Fibroblast of skin of abdomen (primary cell): ENCODE results near the gene LRRC46.

Experiments
- DNase-seq: peaks from one replicate; pipeline ENCODE4 v3.0.0-alpha.2; 2013

Gene LRRC46

DNA sequence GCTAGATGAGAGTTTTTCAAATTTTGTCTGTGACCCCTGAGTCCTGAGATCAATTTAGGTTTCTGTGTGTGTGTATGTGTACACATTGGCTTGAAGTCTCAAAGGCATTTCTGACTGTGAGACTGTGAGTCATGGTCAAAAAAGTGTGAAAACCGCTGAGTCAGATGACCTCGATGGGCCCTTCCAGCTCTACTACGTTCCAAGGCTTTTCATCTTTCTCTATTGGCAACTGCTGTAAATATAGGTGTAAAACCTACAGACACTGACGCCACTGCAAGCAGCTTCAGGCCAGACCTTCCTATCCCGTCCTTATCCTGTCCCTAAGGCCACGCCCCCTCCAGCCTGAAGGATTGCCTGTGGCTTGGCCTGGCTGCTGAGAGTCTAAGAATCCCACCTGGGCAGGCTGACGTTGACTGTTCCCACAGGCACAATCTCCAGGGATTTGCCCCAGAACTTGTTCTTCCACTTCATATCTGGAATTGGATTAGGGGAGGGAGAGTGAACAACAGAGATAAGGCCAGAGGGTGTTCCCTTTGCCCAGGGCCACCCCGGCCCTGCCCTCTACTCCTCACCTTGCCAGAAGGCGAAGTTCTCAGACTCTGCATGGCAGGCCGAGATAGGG lies 21.2 kb upstream of the LRRC46 start:
- peak; percentile 84 for DNase-seq

GRCh38 chr17:47810901-47811635 lies 20.4 kb upstream of the LRRC46 start:
- DNase-seq, result no peak

- DNase-seq, result no peak
Observed at GRCh38 chr17:47811709-47812108, 19.8 kb upstream of the LRRC46 start.

DNA sequence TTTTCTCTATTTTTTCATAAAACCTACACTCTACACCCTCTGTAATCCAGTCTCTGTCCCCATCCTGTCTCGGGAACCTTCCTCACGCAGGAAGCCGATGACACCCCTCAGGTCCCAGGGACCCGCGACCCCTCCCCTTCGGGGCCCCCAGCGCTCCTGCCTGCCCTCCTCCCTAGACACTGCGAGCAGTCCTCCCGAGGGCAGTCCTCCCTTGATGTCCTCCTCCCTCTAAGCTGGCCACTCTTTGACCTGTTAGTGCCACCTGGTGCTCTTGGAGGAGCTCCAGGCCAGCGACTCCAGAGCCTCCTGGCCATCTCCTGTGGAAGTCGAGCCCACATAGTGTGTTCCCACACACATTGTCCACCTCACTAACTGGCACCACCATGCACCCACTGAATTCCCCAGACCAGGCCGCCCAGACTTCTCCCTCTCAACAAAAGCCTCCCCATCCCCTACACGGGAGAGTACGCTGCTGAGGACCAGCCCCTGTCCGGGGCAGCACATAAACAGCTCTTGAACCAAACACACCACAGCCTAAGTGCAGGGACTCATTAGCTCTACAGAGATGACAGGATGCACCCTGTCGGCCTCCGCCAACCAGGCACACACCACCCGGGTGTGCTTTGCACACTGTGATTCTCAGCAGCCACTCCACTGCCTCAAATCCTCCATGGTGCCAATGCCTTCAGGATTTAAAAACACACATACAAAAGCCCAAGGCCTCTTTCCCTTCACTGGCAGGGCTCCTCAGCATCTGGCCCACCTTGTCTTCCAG lies 19.1 kb upstream of the LRRC46 start:
- no peak for DNase-seq

DNA sequence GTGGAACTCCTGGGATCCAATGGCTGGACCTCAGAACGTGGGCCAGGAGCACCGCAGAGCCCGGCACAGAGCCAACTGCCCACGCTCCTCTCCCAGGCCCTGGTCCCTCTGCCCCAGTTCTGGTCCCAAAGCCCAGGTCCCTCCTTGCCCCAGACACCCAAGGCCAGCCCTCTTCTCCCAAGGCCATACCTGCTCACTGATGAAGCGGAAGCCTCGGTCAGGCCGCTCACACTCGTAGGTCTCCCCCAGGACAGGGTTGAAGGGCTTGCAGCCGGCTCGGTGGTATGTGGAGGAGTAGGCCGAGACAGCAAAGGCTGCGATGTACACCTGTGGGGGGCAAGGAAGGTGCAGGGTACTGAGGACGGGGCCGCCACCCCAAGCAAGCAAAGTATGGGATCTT lies 18.4 kb upstream of the LRRC46 start:
- no peak for DNase-seq

GRCh38 chr17:47813512-47814031 lies 17.9 kb upstream of the LRRC46 start:
- no peak for DNase-seq

- no peak for DNase-seq
Observed at GRCh38 chr17:47815106-47815918, 16.2 kb upstream of the LRRC46 start.

- no peak for DNase-seq
Observed at GRCh38 chr17:47816111-47816735, 15.2 kb upstream of the LRRC46 start.

- no peak for DNase-seq
Observed at GRCh38 chr17:47816947-47817346, 14.5 kb upstream of the LRRC46 start.

DNA sequence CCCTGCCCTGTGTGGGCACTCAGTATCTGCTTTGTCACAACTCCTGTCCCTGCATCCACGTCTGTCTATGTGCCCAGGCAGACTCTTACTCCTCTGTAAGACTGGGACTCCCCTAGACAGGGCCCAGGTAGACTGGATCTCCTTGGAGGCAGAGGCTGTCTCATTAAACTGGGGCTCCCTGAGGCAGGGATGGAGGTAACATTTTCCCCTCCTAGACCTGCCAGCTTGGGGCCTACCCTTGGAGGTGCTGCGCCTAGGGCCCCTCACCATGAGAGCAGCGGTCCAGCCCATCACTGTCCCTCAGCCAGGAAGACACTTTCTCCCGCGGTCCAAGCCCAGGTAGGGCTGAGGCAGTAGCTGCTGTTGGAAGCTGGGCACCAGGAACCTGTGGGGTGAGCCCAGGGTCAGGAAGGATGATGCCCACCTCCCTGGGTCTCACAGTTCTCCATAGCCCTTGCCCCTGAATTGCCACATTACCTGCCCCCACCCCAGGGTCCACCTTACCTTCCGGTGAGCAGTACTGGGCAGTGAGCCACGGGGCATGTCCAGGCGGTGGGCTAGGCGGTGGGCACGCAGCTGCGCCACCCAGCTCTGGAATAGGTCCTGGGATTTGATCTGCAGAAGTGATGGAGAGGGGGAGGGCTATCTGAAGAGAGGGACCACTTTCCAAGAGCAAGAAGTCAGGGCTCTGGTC lies 13.3 kb upstream of the LRRC46 start:
- DNase-seq, result no peak

DNA sequence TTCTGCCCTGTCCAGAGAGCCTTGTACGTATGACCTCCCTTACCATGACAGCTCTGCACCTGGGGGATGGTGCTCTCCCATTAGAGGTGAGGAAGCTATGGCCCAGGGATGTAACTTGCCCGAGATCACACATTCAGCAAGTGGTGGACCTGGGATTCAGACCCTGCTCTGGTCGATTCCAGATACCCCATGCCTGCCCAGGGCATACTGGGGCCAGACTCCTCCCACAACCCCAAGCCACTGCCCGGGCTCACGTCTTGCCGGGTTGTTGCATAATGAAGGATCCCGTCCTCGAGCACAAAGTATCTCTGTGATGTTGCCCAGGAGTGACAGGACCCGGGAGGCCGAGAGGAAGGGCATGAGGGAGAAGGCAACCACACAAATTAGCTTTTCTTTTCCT lies 12.0 kb upstream of the LRRC46 start:
- no peak for DNase-seq

DNA sequence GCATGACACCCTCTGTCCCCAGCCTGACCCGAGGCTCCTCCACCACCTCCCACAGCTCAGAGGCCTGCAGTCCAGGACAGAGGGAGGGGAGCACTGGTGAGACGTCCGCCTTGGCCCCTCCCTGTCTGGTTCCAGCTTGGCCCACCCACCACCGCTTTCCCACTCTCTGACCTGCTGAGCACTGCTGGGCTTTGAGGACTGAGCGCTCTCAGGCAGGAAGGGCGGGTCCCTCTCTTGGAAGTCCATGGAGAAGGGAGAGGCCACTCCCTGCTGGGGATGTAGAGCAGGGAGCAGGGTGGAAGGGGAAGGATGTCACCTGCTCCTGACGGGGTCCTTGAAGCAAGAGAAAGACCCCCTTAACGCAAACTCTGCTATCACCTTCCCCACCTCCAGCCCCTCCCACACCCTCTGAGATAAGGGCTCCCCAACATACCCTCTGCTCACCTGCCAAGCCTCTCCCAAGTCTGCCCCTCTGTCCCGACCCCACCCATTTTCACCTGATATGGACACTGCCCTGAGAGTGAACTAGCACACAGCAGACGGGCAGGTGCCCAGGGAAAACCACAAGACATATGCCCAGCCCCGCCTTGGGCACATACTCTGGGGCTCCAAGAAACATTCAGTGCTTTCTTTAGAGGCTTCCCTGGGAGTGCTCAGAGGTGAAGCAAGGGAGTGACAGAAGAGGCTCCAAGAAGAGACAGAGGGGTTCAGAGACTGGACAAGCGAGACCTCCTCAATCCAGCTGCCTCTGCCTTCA lies 11.3 kb upstream of the LRRC46 start:
- no peak for DNase-seq

GRCh38 chr17:47821031-47821423 lies 10.4 kb upstream of the LRRC46 start:
- no peak for DNase-seq

- DNase-seq, result peak; percentile 87
Observed at GRCh38 chr17:47821424-47822391, 9.8 kb upstream of the LRRC46 start, which contains the start of gene OSBPL7. OSBPL7 (minus strand) TSS chr17:47821794; CDS start chr17:47820278, 1,516 bp downstream.

DNA sequence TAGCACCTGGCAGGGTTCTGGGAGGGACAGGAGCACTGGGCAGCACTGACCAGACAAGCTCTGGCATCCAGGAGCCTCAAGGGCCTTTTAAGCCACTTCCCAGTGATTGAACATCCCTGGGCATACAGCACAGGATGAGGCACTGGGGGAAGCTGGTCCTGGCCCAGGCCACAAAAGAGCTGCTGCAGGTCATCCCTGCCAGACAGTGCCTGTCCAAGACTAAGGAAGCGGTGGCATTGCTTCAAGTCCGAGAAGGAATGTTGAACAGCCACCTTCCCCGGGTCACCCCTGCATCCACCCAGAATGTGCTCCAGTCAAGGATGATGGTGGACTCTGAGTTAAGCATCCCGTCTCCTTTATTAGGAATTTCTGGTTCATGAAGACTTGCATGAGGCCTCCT lies 8.7 kb upstream of the LRRC46 start:
- no peak for DNase-seq

DNA sequence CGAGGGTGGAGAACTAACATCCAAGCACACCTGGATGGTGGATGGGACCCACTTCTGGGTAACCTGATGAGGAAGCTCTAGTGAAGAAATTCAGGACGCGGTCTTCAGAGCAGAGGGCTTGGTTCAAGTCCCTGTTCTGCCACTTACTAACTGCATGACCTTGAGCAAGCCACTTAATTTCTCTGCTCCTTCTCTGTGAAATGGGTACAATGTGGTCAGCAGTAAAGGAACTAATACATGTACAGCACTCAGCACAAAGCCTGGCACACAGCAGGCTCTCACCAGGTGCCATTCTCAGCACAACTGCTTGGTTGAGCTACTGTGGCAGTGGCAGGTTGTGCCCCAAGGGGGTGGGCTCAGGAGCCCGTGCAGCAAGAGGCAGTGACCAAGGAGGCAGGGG lies 8.0 kb upstream of the LRRC46 start:
- DNase-seq, result no peak

- no peak for DNase-seq
Observed at GRCh38 chr17:47829870-47830269, 1.6 kb upstream of the LRRC46 start.

DNA sequence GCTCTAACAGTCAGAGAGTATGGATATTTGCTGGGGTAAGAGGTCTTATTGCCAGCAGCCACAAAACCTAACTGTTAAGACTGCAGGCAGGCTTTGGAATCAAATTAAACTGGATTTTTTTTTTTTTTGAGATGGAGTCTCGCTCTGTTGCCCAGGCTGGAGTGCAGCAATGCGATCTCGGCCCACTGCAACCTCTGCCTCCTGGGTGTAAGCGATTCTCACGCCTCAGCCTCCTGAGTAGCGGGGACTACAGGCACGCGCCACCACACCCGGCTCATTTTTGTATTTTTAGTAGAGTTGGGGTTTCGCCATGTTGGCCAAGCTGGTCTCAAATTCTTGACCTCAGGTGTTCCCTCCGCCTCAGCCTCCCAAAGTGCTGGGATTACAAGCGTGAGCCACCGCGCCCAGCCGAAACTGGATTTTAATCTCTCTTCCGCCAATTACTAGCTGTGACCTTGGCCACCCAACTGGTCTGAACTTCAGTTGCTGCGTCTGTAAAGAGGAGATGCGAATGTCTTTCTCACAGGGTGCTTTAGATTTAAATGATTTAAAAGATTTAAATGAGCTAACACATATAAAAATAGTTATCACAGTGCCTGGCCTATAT lies 971 bp upstream of the LRRC46 start:
- DNase-seq, result no peak

DNA sequence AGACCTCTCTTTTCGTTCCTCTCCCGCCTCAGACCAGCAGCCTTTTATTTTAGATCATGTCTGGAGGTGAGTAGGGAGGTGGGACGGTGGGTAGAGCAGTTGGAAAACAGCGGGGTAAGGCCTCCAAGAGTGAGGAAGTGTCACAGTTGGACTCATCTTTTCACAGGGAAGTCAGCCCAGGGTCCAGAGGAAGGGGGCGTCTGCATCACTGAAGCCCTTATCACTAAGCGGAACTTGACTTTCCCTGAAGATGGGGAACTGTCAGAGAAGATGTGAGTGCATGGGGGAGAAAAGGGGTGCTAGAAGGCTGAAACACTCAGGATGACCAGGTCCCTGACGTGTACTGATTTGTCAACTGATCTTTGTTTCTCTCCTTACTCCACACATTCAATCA lies 461 bp downstream of the LRRC46 start:
- DNase-seq, result no peak
